SW 1271 (cell line): ENCODE measurements around the gene MROH7.

Source experiments
- DNase-seq, 2 experiments: peaks; one replicate each; lab custom pipeline; 2025; lab: John Stamatoyannopoulos, UW

Gene MROH7

DNA sequence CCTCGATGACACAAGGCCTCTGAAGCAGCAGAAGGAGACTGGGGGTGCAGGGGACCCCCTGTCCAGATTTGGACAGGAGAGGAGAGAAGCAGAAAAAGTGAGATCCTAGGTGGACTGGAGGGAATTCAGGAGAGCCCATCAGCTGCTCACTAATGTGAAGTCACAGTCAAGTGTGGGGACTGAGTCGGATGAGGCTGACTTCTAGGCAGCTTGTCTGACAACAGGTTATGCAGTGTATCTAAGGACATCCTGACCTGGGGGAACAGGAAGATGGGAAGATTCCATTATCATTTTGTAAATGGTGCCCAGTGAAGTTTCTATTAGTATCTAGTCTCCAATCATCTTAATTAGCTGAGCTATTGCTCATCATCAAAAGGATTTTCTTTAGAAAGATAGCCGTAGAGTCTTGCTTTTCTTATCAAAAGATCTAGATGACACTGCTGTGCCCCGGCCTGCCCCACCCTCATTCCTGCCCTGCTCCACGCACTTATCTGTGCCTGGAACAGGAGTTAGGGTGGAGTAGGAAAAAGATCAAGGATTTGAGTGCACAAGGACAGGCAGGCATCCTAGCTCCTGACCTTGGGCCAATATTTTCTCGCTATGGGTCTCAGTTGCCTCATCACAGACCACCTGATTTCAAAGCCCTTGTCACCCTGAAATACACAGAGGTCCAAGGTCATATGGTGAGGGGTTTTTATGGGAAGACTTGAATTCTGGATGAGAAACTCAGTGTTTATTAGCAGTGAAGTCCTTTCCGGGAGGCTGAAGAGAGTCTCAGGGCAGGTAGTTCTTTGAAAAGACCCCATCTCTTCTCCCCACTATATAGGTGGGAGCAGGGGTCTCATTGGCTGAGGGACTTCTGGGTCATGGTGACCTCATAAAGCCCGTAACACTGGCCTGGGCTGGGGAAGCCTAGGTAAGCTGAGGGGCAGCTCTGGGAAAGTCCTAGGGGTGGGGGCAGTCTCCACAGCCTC lies at the start of gene MROH7:
TSS of gene MROH7 (plus strand) at position 924 of the 974 bp plus-strand sequence. CDS start 11,141 bp downstream, outside the sequence.
- DNase-seq: no peak

DNA sequence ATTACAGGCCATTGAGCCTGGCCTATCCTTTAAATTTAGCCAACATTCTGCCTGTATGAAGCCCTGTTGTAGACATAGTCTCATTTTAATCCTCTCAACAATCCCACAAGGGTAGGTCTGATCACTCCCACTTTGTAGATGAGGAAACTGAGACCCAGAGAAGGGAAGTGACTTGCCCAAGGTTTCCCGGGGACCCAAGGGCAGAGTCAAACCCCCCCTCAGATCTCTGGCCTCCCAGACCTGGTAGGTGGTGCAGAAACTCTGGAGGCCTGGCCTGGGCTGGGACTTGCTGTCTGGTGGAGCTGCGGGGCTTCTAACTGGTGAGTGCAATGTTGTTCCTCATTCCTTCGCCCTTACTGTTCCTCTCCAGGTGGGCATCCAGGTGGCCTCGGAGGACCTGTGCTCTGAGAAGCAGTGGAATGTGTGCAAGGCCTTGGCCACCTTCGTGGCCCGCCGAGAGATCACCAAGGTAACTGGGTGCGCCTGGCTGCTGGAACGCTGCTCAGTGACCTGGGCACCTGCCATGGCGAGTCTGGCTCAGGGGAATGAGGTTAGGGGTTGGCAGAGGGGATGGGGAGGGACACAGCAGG lies 47.9 kb upstream of the MROH7 start:
- DNase-seq: no peak

DNA sequence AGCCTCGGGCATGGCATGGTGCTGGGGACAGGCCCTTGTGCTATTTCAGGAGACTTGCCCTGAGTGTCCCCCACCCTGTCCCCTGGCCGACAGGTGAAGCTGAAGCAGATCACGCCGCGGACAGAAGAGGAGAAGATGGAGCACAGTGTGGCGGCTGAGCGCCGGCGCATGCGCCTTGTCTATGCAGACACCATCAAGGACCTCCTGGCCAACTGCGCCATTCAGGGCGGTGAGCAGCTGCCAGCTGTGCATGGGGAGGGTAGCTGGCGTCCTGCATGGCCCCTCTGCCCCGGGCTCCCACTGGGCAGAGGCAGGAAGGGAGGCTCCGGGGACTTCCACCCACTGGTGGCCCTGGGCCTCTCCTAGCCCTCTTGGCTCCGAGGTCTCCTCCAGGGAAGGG lies 47.1 kb upstream of the MROH7 start:
- no peak for DNase-seq

DNA sequence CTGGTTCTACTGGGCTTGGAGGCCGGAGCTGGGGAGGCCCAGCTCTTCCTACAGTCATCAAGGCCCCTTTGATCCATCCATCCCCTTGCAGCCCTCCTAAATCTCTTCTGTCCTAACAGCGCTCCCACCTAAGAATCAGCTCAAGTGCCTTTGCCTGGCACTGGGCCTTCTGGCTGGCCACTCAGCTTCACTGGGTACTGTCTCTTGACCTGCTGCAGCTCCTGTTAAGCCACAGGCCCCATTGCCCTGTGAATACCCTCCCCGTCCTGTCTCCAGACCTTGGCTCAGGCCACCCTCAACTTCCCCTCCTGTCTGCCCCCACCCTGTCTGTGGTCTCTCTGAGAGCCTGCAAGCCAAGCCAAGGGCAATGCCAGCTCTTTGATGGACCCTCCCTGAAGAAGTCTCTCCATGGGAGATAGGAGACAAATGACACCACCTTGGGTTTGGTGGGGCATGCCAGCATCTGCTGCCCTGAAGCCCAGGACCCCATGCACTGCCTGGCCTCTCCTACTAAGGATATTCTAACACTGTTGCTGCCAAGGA lies 45.6 kb upstream of the MROH7 start:
- DNase-seq: no peak

DNA sequence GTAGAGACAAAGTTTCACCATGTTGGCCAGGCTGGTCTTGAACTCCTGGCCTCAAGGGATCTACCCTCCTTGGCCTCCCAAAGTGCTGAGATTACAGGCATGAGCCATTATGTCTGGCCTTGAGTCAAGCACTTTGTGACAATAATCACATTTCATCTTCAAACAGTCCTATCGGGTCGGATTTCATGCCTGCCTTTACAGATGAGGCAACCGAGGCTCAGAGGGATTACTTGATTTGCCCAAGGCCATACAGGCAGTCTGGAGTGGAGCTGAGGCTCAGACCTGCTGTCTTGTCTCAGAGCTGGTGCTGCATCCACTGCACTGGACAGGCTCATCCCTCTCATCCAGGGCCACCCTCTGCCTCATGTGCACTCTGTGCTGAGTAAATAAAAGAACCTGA lies 44.8 kb upstream of the MROH7 start:
- DNase-seq: no peak

DNA sequence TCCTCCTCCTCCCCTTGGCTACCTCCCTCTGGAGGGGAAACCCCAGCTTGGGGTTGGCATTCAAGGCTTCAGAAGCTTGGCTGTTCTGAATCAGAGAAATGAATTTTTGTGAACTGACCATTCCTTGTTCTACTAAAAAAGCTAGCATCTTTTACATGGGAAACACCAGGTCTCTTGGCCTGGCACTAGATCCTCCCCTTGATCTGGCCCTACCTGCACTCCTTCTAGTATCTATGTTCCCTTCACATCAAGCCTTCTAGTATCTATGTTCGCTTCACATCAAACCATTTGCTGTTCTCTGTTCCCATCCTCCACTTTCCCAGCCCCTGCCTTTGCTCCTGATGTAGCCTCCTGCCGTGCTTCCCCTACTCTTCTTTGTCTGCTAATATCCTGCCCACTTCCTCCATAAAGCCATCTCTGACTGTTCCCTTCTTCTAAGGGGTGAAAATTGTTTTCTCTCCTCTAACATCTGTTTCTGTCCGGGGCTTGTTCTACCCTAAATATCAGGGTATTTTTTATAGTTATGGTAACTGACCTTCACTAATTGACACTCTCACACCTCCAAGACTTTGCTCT lies 44.0 kb upstream of the MROH7 start:
- no peak for DNase-seq

DNA sequence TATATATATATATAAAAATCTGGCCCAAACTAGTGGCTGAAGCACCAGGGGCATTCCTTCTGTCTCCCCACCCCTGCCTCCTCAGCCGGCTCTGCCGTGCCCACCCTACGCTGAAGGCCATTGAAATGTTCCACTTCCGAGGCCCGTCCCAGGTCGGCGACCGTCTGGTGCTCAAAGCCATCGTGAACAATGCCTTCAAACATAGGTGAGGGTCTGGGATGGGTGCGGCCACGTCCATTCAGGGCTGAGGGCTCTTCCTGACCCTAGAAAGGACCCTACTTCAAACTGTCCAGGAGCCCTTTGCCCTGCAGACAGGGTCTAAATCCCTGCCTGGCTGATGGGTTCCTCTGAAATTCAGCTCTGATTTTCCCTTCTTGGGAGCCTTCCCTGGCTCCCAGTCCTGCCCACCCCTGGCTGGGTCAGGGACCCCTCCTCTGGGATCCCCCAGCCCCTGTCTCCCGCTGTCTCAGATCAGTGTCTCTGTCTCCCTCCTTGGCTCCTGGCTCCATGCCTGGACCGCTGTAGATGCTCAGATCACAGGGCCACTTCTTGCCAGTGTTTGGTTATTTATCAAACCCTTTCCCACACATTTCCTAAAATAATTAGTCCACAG lies 42.3 kb upstream of the MROH7 start:
- no peak for DNase-seq

DNA sequence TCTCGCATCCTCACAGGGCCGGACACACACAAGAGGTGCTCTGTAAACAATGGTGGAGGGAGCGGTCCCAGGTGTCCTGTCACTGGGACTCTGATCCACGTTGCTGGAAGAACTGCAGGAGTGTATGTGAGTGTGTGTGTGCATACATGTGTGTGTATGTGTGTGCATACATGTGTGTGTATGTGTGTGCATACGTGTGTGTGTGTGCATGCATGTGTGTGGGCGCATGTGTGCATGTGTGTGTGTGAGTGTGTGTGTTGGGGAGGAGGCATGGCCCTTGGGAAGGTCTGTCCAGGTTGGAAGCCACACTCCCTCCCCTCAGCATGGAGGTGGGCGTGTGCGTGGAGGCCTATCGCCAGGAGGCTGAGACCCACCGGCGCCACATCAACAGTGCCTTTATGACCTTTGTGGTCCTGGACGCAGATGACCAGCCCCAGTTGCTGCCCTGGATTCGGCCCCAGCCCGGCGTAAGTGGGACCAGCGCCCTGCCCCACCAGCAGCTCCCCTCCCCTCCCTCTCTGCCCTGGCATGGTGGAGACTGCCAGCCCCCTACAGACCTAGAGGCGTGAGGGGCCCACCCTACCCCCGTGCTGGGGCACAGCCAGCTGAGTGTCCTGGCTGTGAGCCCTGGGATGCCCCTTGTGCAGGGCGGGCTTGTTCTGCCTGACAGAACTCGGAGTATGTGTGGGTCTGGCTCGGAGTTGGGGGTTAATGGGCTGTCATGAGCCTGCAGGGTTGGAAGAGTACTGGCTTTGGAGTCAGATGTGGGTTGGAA lies 40.5 kb upstream of the MROH7 start:
- DNase-seq: no peak

DNA sequence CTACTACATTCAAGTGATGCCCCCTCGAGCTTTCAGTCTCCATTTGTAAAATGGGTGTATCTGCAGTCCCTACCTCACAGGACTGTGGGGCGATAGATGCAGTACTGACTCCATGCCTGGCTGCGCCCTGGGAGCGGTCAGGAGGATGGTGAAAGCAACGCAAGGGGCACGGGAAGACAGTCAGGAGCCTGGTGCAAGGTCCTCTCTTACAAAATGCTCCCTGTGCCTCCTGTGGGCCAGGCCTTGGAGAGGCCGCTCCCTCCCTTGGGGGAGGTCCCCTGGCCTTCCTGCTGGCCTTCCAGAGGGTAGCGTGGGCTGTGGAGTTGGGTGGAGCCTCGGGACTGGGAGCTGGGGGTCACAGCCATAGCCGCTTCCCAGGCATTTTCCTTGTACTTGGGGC lies 39.9 kb upstream of the MROH7 start:
- no peak for DNase-seq

DNA sequence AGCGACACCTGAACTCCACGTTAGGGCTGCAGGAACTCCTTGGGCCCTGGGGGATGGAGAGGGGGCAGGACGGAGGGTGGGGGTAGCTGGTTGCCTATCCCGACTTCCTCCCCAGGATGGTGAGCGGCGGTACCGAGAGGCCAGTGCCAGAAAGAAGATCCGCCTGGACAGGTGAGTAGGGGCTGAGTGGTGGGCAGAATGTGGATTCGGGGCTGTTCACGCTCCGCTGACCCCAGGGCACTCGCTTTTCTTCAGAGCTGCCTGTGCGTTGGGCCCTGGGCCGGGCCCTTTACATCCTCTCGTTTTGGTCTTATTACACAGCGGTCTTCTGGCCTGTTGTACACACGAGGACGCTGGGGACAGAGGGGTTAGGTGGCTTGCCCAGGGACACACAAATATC lies 39.0 kb upstream of the MROH7 start:
- DNase-seq: no peak

DNA sequence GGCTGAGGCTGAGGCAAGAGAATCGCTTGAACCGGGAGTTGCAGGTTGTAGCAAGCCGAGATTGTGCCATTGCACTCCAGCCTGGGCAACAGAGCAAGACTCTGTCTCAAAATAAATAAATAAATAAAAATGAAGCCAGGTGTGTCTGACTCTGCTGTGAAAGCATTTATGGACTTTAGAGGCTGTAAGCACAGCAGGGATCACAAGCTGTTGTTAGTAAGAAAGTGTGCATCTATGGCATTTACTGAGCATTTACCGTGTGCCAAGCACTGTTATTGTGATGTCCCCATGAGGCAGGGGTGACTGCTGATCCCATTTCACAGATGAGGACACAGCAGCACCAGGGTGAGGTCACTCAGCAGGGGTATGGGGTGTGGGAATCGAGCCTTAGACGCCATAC lies 38.3 kb upstream of the MROH7 start:
- DNase-seq: no peak

DNA sequence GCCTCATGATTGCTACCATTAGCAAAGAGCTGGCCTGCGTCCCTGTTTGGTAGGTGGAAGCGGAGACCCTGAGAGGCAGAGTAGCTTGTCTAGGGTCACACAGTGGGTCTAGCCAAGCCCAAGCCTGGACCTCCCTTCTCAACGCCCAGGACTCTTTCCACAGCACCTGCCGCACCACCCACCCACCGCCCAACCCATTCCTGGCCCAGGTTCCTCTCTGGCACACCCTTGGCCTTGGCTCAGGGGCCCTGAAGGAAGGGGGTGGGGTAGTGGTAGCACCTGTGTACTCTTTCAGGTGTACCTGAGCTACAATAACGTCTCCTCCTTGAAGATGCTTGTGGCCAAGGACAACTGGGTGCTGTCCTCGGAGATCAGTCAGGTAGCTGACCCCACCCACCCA lies 37.5 kb upstream of the MROH7 start:
- no peak for DNase-seq

DNA sequence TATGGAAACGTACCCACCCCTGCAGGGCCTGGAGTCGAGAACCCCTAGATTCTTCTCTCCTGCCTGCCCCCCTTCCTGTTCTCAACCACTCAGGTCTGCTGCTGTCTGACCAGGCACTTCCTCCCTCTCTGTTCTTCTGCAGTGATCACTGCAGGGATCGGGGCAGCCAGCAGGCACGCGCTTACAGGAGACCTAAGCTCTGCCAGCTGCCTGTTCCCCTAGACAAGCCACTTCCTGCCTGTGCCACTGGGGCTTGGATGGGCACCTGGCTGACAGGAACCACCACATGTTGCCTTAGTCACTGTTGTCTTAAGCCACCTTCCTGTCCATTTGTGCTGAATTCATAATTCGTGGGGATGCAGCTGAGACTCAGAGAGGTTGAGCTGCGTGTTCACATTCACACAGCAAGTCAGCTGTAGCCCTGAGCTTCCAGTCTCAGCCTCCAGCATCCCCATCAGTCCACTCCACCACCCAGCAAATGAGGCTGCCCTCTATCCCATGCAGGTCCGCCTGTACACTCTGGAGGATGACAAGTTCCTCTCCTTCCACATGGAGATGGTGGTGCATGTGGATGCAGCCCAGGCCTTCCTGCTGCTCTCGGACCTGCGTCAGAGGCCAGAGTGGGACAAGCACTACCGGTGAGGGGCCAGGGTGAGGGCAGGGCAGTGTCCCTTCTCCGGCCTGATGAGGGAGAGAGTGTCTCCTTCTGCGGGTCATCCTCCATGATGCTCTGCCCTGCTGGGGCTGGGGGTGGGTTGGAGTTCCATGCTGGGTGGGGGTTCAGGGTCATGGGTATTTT lies 36.8 kb upstream of the MROH7 start:
- no peak for DNase-seq

DNA sequence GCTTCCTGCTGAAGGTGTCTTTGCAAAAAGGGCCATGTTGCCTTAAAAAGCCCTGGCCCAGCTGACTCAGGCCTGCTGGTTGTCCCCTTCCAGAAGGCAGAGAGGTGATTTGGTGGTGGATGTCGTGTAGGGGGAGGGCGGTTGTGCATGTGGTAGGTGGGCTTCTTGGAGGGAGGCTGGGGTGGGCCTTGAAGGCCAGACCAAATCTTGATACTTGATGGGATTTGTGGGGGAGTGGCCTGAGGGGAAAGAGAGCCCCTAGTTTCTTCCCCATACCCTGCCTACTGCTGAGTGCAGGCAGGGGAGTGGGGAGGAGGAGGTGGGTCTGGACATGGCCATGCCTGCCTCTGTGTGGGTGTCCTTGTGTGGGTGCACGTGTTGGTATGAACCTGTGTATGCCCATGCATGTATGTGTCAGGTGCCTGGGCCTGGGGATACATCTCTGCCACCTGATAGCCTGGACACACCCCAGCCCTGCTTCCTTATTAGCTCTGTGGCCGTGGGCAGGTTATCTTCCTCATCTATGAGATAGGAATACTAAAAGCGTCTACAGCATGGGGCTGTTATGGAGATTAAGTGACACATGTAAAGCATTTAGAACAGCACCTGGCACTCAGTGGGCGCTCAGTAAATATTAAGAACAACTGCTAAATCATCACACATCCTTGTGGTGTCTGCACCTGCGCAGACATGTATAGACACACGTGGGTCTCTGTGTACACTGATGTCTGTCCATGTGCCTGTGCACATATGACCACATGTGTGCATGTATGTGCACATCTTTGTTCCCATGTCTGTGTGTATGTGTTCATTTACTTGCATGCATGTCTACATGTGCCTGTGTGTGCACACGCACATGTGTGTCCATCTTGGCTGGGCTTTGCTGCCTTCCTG lies 35.2 kb upstream of the MROH7 start:
- DNase-seq: no peak

DNA sequence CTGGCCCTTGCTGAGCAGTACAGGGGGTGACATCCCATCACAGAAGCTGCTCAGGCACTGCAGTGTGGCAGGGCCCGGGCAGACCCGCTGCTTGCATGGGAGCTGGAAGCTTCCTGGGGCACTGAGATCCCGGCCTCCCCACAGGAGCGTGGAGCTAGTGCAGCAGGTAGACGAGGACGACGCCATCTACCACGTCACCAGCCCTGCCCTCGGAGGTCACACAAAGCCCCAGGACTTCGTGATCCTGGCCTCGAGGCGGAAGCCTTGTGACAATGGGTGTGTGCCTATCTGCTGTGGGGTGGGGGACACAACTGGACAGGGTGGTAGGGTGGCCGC lies 34.6 kb upstream of the MROH7 start:
- no peak for DNase-seq

DNA sequence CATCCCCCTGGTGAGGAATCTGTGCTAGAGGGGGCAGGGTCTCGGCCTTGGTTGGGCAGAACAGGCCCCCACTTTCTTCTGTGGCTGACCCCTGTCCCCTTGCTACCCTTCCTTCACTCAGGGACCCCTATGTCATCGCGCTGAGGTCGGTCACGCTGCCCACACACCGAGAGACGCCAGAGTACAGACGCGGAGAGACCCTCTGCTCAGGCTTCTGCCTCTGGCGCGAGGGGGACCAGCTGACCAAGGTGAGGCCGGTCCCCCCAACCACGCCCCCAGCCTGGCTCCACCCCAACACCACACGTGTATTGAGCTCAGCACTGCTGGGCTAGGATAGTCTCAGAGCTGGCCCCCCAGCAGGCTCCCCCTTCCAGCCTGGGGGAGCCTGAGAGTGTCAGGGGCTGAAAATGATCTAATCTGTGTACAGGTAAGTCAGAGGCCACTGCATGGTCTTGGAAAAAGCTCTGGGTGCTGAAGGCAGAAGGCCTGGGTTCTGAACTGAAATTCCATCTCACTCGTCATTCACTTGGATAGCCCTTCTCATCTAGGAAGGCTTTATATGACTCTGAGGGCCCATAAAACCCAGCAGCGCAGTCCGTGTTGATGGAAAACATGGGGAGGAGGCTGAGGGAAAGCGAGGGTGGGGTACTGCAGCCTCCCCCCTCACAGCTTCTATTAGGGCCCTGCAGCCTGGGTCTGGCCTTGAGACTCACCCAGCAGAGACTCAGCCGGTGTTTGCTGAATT lies 33.6 kb upstream of the MROH7 start:
- no peak for DNase-seq

DNA sequence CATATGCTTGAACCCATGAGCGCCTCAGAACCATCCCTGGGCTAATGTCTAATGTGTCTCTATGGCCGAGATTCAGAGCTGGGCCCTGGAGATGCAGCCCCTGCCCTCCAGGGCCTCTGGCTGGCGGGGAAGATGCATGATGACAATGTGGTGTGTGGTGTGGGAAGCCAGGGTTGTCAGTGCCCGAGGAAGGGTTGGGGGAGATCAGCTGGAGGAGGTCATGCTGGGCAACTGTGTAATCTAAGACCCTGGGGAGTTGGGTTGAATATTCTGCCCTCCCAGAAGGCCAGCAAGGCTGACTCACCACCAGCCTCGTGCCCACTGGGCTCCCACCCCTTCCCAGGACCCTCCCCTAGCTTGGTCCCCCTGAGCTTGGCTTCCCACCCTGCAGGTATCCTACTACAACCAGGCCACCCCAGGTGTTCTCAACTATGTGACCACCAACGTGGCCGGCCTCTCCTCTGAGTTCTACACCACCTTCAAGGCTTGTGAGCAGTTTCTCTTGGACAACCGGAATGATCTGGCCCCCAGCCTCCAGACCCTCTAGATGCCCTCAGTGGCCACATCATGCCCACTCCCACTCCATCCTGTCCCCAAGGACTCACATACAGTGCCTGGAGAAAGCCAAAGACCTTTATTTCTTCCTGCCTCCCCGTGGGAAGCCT lies 32.9 kb upstream of the MROH7 start:
- DNase-seq: no peak

DNA sequence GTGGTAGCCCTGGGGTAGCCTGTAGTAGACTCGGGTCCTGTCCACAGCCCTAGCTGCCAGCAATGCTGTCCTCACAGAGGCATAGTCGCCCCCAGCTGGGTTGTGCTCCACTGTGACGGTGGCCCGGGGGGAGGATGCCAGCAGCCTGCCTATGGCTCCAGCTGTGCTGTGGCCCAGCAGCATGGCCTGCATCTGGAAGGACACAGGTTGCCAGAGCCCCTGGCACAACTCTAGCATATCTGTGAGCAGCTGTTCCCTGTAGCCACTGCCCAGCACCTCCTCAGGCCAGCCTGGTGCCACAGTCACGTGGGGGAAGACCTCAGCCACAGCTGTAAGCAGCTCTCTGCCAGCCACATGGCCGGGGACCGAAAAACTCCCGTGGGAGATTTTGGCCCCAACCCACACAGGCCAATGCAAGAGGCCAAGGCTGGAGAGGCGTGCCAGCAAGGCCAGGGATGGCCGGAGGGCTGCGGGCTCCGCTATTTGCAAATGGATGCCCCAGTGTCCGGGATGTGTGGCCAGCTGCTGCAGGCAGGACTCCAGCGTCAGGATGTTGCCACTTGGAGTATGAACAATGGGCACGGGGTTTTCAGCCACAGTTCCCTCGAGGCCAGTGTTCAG lies 32.2 kb upstream of the MROH7 start:
- no peak for DNase-seq
